HepG2 (cell line): ENCODE data around the gene SPATA46. TPM values are rescaled to one million over a fixed set of nuclear protein-coding genes. Genes with fewer than 3 reads are reported as not detected.

Experiments
- ATAC-seq: fragments of 200-7000 bp; cut with Tn5 transposase; 3 replicates; pipeline ENCODE4 v1.9.1; 2020; ENCODE audit warnings: mild to moderate bottlenecking, moderate library complexity
- BruUV-seq: library from RNA; stranded (reverse); fragments of 400-500 nt; replicated peaks from 2 replicates; lab custom pipeline; 2021; lab: Mats Ljungman, UMichigan
- CTCF ChIA-PET: fragments of 300-600 bp; formaldehyde crosslinking; extraction: SDS; loops from one replicate; lab custom pipeline; 2021; ENCODE audit warnings: low total read pairs, inconsistent platforms, low intra/inter-chr PET ratio; lab: Yijun Ruan, JAX
- POLR2A ChIA-PET: fragments of 350-600 bp; sonication (Branson Sonifier 250); formaldehyde crosslinking; loops from one replicate; lab custom pipeline; 2020; ENCODE audit warnings: antibody characterized with exemption, inconsistent platforms; lab: Yijun Ruan, JAX
- DNase-seq: peaks from one replicate; pipeline ENCODE4 v3.0.0-alpha.2; 2015; ENCODE audit warnings: low spot score
- FAIRE-seq: peaks from 3 replicates; lab custom pipeline; 2011; peaks lifted over from hg19 to GRCh38; lab: Jason Lieb, UNC
- H2AFZ ChIP-seq: one replicate; pipeline ENCODE4 v1.6.1; 2011; ENCODE audit warnings: low read length, inconsistent platforms
- H3K27ac ChIP-seq: fragments of 300-600 bp; 3 replicates; pipeline ENCODE4 v1.8.0; 2011; ENCODE audit warnings: mixed run types, mild to moderate bottlenecking, mixed read lengths, low read length, inconsistent platforms; ENCODE audit not compliant: insufficient read depth; ENCODE audit errors: extremely low read length
- H3K27me3 ChIP-seq, 2 experiments: fragments of 200-600 bp in 1 of 2; 2 replicates in 1 of 2; 3 replicates in 1 of 2; pipeline versions ENCODE4 v1.6.0 to v1.8.0; 2011; ENCODE audit warnings: low read length in 2 of 2, mild to moderate bottlenecking in 2 of 2, moderate library complexity in 2 of 2, inconsistent platforms in 1 of 2; ENCODE audit not compliant: insufficient read depth in 2 of 2, control insufficient read depth in 1 of 2
- H3K36me3 ChIP-seq, 2 experiments: fragments of 200-600 bp in 1 of 2; replicated peaks in 1 of 2; 2 replicates in 1 of 2; 3 replicates in 1 of 2; pipeline versions ENCODE4 v1.5.1 to v1.8.0; 2011; ENCODE audit warnings: low read length in 2 of 2, inconsistent platforms in 1 of 2; ENCODE audit not compliant: insufficient read depth in 2 of 2, control insufficient read depth in 1 of 2
- H3K4me1 ChIP-seq: 2 replicates; pipeline ENCODE4 v1.5.1; 2012; ENCODE audit warnings: low read length, inconsistent platforms; ENCODE audit not compliant: insufficient read depth
- H3K4me2 ChIP-seq: 2 replicates; pipeline ENCODE4 v1.6.0; 2011; ENCODE audit warnings: low read depth, low read length, inconsistent platforms
- H3K4me3 ChIP-seq, 3 experiments: fragments of 200-600 bp in 1 of 3; sonication (generic), shearing (Covaris generic) in 1 of 3; replicated peaks in 1 of 3; 2 replicates each; pipeline ENCODE4 v1.5.1; 2011 to 2016; ENCODE audit warnings: low read length in 3 of 3, inconsistent platforms in 2 of 3, low read depth in 2 of 3, mild to moderate bottlenecking in 2 of 3, control low read depth in 1 of 3, mixed read lengths in 1 of 3; ENCODE audit not compliant: insufficient read depth in 1 of 3
- H3K79me2 ChIP-seq: one replicate; pipeline ENCODE4 v1.6.1; 2011; ENCODE audit warnings: low read length, inconsistent platforms; ENCODE audit not compliant: insufficient read depth
- H3K9ac ChIP-seq: 2 replicates; pipeline ENCODE4 v1.6.0; 2011; ENCODE audit warnings: mild to moderate bottlenecking, low read depth, low read length, inconsistent platforms; ENCODE audit not compliant: insufficient read depth
- H3K9me3 ChIP-seq: 2 replicates; pipeline ENCODE4 v1.5.1; 2012; ENCODE audit warnings: mild to moderate bottlenecking, low read length
- H4K20me1 ChIP-seq: 2 replicates; pipeline ENCODE4 v1.6.0; 2011; ENCODE audit warnings: inconsistent platforms, mild to moderate bottlenecking, low read length, moderate library complexity; ENCODE audit not compliant: insufficient read depth
- AGO2 ChIP-seq: fragments of 200-400 bp; formaldehyde crosslinking; optimal IDR thresholded peaks from 2 replicates; pipeline ENCODE3; 2017; ENCODE audit warnings: mild to moderate bottlenecking, low read depth, low read length, moderate library complexity
- BRD4 ChIP-seq: sonication (generic); formaldehyde crosslinking; IDR thresholded peaks from 2 replicates; pipeline ENCODE4 v1.4.0; 2020; ENCODE audit warnings: missing genetic modification reagents
- GATAD2A ChIP-seq: IDR thresholded peaks from 2 replicates; pipeline ENCODE4 v1.6.1; 2016
- KAT2B ChIP-seq: fragments of 150-350 bp; IDR thresholded peaks from 2 replicates; pipeline ENCODE4 v1.6.1; 2014; ENCODE audit warnings: low read depth, low read length, borderline replicate concordance
- MTA1 ChIP-seq: sonication (generic); formaldehyde crosslinking; IDR thresholded peaks from 2 replicates; pipeline ENCODE4 v1.4.0; 2020; ENCODE audit warnings: missing genetic modification reagents, mild to moderate bottlenecking, borderline replicate concordance
- NFYB ChIP-seq: sonication (generic); formaldehyde crosslinking; IDR thresholded peaks from 2 replicates; pipeline ENCODE4 v1.4.0; 2020; ENCODE audit warnings: missing genetic modification reagents
- PAF1 ChIP-seq: IDR thresholded peaks from 2 replicates; pipeline ENCODE4 v1.6.1; 2016; ENCODE audit warnings: missing genetic modification reagents, missing compliant biosample characterization
- SKI ChIP-seq: fragments of 450-650 bp; IDR thresholded peaks from one replicate; pipeline ENCODE4 v1.6.1; 2018; ENCODE audit warnings: mild to moderate bottlenecking; ENCODE audit not compliant: partially characterized antibody
- ZBTB7A ChIP-seq: sonication (generic); formaldehyde crosslinking; IDR thresholded peaks from 2 replicates; pipeline ENCODE4 v1.8.0; 2022; ENCODE audit warnings: mild to moderate bottlenecking, missing genetic modification reagents
- ZNF83 ChIP-seq: sonication (generic); formaldehyde crosslinking; IDR thresholded peaks from 2 replicates; pipeline ENCODE4 v1.4.0; 2020; ENCODE audit warnings: missing genetic modification reagents, mild to moderate bottlenecking, borderline replicate concordance
- WGBS: methylation state at CpG from one replicate; pipeline ENCODE4 v1.1.6; 2017; ENCODE audit warnings: low lambda C conversion rate; 5-methylcytosine and 5-hydroxymethylcytosine counted together
- in situ Hi-C: cut with HindIII; loops from 2 replicates; pipeline ENCODE4 v1.10.0; 2017; ENCODE audit warnings: low pct_unique_long_range_greater_than_20kb; ENCODE audit not compliant: extremely low pct_ligation_motif_present
- intact Hi-C: fragments of 100-400 bp; cut with micrococcal nuclease; formaldehyde crosslinking; loops from one replicate; pipeline ENCODE4 v1.10.0; 2022; ENCODE audit not compliant: unreplicated experiment
- polyA plus RNA-seq, 8 experiments: library from polyadenylated mRNA; depleted of rRNA in 3 of 8; stranded (reverse) in 7 of 8; unstranded in 1 of 8; fragments of >200 nt; fragmentation: Illumina TruSeq in 4 of 8; extraction: Trizol in 4 of 8; gene quantifications; 2 replicates each; pipeline versions ENCODE4 v1.2.1 to v1.2.3, GENCODE V29; 2011 to 2016; ENCODE audit warnings: low read depth in 4 of 8, missing spikeins in 1 of 8, mixed read lengths in 1 of 8; ENCODE audit not compliant: insufficient read depth in 1 of 8
- total RNA-seq, 5 experiments: library from RNA; depleted of rRNA; stranded (reverse); fragments of >200 nt; fragmentation: Illumina TruSeq; extraction: Trizol; gene quantifications; 2 replicates each; pipeline ENCODE4 v1.2.3, GENCODE V29; 2016; ENCODE audit warnings: low read depth in 1 of 5

SPATA46 gene
- total and polyA plus RNA-seq, 2 of the 13 experiments (the other 11 are each of a cell fraction or from before 2014, with no cell fraction given) = not detected

DNA sequence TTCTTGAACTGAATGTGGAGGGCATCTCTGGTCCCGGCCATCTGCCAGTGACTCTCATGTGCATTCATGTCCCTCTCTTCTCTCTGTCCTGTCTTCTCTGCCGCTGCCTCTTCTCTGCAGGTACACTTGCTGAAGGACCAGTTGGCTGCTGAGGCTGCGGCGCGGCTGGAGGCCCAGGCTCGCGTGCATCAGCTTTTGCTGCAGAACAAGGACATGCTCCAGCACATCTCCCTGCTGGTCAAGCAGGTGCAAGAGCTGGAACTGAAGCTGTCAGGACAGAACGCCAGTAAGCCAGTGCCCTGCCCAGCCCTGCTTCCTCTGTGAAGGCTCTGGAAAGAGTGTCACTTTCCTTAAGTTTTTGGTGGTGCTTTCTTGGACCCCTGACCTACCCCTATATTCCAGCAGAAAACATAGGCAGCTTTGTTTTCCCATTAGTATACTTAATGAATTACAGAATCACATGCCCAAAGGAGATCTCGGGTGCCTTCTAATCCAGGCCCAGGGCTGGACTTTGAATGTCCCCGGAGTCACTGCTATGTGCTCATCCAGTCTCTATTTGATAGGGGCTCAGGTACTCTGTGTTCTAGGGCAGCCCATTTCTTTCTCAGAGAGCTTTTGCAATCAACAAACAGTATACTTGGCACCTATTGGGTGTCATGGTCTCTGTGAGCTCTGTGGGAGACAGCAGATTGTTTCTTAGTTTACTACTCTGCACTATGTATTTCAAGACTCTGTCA is 11.2 kb downstream of the SPATA46 start:
- no peak for DNase-seq
- no peaks in the 10 kb centered on the region for H3K9me3 ChIP-seq

DNA sequence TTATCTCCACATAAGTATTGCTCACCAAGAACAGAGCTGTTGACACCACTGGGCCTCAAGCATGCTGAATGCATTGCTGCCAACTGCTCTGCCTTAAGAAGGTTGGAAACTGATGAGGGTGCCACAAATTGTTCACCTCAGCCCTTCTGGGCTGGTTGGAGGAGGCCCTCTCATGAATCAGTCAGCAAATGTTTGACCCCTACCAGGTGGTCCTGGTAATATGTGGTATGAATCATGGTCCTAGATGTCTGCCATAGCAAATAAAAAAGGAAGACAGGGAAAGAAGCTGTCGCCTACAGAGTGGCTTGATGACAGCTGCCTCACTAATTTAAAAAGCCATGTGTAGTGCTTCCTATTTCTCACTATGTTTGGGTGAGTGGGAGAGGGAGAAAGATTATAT is 12.2 kb downstream of the SPATA46 start:
- ChIA-PET CTCF (no interaction called here), POLR2A (no interaction called here)
- Histone ChIP-seq H3K79me2 (no peaks in the 10 kb centered on the region), H3K9ac (no peak overlapping the region), H3K4me1 (no peaks in the 10 kb centered on the region), H3K4me3 (no peak overlapping the region), H3K9me3 (no peaks in the 10 kb centered on the region), H4K20me1 (no peaks in the 10 kb centered on the region), H3K27ac (no peak overlapping the region), H3K27me3 (no peaks in the 10 kb centered on the region), H2AFZ (no peak overlapping the region), H3K36me3 (peaks cover 16 to 54% of the 10 kb centered on the region in 2 experiments; a peak in 4 of 5 replicates), H3K4me2 (no peak overlapping the region)
- no peak for TF ChIP-seq ZNF83 (CRISPR knock-in tag)
- no peak for TF ChIP-seq AGO2
- TF ChIP-seq NFYB (CRISPR knock-in tag) = no peak
- TF ChIP-seq PAF1 (CRISPR knock-in tag) = no peak
- WGBS = 100% methylated on average over 1 of the region's 1 CpG
- no peak for FAIRE-seq
- in situ Hi-C loops = no loop called here
- intact Hi-C loops = no loop called here
- DNase-seq = no peak
- BruUV-seq = no TSS peak
- ATAC-seq = no peak

More for the DNA sequence above, 11.2 kb downstream of the SPATA46 start:
- H3K27ac ChIP-seq = no peak overlapping the region
- intact Hi-C loops (no loop called here), in situ Hi-C loops (no loop called here)
- no peak overlapping the region for H3K9ac ChIP-seq
- TF ChIP-seq GATAD2A (CRISPR knock-in tag) (no peak), MTA1 (CRISPR knock-in tag) (no peak), SKI (no peak), BRD4 (CRISPR knock-in tag) (no peak), ZBTB7A (CRISPR knock-in tag) (no peak), KAT2B (no peak)
- 99% methylated on average over 10 of the region's 10 CpGs for WGBS
- ATAC-seq = no peak
- ChIA-PET CTCF (no interaction called here), POLR2A (no interaction called here)
- no peaks in the 10 kb centered on the region for H3K4me1 ChIP-seq
- H3K36me3 ChIP-seq = peaks cover 15 to 49% of the 10 kb centered on the region in 2 experiments; a peak in 4 of 5 replicates
- H2AFZ ChIP-seq = no peak overlapping the region
- H3K4me2 ChIP-seq = no peak overlapping the region
- no peaks in the 10 kb centered on the region for H4K20me1 ChIP-seq
- no peak overlapping the region for H3K4me3 ChIP-seq
- BruUV-seq = no TSS peak
- H3K27me3 ChIP-seq = no peaks in the 10 kb centered on the region
- no peak for FAIRE-seq
- H3K79me2 ChIP-seq = no peaks in the 10 kb centered on the region
